HTR-8/SVneo (cell line): Measurements from ENCODE around the gene PDE7B.

Source experiments
- DNase-seq: peaks from one replicate; pipeline ENCODE4 v3.0.0; 2011; ENCODE audit warnings: low spot score, mixed read lengths; ENCODE audit not compliant: insufficient read length
- FAIRE-seq: peaks from 2 replicates; lab custom pipeline; 2011; peaks lifted over from hg19 to GRCh38; lab: Jason Lieb, UNC

Gene PDE7B

GRCh38 chr6:135972586-135972985, 121.1 kb downstream of the PDE7B start:
- FAIRE-seq (no peak), DNase-seq (no peak)

- FAIRE-seq = no peak
Measured at GRCh38 chr6:135974426-135974825, 122.9 kb downstream of the PDE7B start.

GRCh38 chr6:135976585-135976984, 125.1 kb downstream of the PDE7B start:
- no peak for FAIRE-seq

More at GRCh38 chr6:135974426-135974825, 122.9 kb downstream of the PDE7B start:
- no peak for DNase-seq

GRCh38 chr6:135983093-135983492, 131.6 kb downstream of the PDE7B start:
- DNase-seq = no peak
- FAIRE-seq = no peak

More at GRCh38 chr6:135976585-135976984, 125.1 kb downstream of the PDE7B start:
- no peak for DNase-seq

GRCh38 chr6:135983718-135984343, 132.3 kb downstream of the PDE7B start:
- no peak for DNase-seq
- no peak for FAIRE-seq

GRCh38 chr6:135985471-135985870, 134.0 kb downstream of the PDE7B start:
- DNase-seq = no peak
- no peak for FAIRE-seq

- DNase-seq (no peak), FAIRE-seq (no peak)
Measured at GRCh38 chr6:135987226-135987625, 135.7 kb downstream of the PDE7B start.

GRCh38 chr6:135990439-135990838, 138.9 kb downstream of the PDE7B start:
- FAIRE-seq = no peak
- no peak for DNase-seq

- FAIRE-seq (no peak), DNase-seq (no peak)
Measured at GRCh38 chr6:135990855-135991464, 139.5 kb downstream of the PDE7B start.

GRCh38 chr6:135992739-135993138, 141.2 kb downstream of the PDE7B start:
- DNase-seq = no peak
- no peak for FAIRE-seq

- FAIRE-seq (no peak), DNase-seq (no peak)
Measured at GRCh38 chr6:135993361-135993760, 141.9 kb downstream of the PDE7B start.

- FAIRE-seq = no peak
- DNase-seq = peak; percentile 24
Measured at GRCh38 chr6:135994857-135995544, 143.5 kb downstream of the PDE7B start.

- DNase-seq (no peak), FAIRE-seq (no peak)
Measured at GRCh38 chr6:135995545-135995898, 144.0 kb downstream of the PDE7B start.

GRCh38 chr6:135996668-135997067, 145.2 kb downstream of the PDE7B start:
- no peak for DNase-seq
- no peak for FAIRE-seq

- DNase-seq (no peak), FAIRE-seq (no peak)
Measured at GRCh38 chr6:135999393-135999792, 147.9 kb downstream of the PDE7B start.

- FAIRE-seq (no peak), DNase-seq (no peak)
Measured at GRCh38 chr6:136007345-136007744, 155.8 kb downstream of the PDE7B start.

GRCh38 chr6:136011475-136011874, 160.0 kb downstream of the PDE7B start:
- peak; percentile 20 for FAIRE-seq

GRCh38 chr6:136012198-136012887, 160.8 kb downstream of the PDE7B start:
- DNase-seq = no peak
- no peak for FAIRE-seq

More at GRCh38 chr6:136011475-136011874, 160.0 kb downstream of the PDE7B start:
- DNase-seq = no peak

GRCh38 chr6:136012943-136013342, 161.4 kb downstream of the PDE7B start:
- FAIRE-seq = no peak
- DNase-seq = no peak

- DNase-seq = peak; percentile 79
- no peak for FAIRE-seq
Measured at GRCh38 chr6:136014454-136015437, 163.2 kb downstream of the PDE7B start.
